Endometrium (tissue), 2 donors: ENCODE results near the gene TUBA4A.

Experiments used
- FAIRE-seq: peaks from 2 replicates; lab custom pipeline; 2012; peaks lifted over from hg19 to GRCh38; lab: Jason Lieb, UNC
- donor health status: control.
- donor health status: control.

The TUBA4A gene

GRCh38 chr2:219286436-219287115, 32.9 kb upstream of the TUBA4A start:
- no peak for FAIRE-seq

DNA sequence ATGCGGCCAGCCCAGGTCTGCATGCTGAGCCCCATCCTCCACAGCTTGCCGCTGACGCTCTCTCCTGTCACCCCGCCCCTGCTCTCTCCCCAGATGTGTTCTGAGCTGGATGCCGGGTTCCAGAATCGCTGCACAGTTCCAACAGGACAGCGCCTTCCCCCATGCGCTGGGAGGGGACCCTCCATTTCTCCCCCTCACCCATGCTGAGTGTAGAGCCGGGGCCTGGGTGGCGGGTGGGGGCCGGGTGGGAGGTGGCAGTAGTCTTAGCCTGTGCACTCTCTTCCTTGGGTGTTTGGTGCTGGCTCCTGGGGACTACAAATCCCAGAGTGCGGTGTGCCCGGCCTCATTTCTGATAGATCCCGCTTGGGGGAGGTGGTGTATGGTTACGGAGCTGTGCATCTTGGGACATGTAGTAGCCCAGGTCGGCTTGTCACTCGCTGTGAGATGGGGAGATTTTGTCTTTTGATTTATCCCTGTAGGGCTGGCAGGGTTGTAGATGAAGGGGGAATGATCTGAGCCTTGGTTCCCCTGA, 32.2 kb upstream of the TUBA4A start:
- FAIRE-seq = no peak

- FAIRE-seq = no peak
Observed at GRCh38 chr2:219285373-219285735, 31.6 kb upstream of the TUBA4A start.

GRCh38 chr2:219284501-219285372, 31.0 kb upstream of the TUBA4A start:
- no peak for FAIRE-seq

GRCh38 chr2:219282943-219283581, 29.3 kb upstream of the TUBA4A start:
- no peak for FAIRE-seq

DNA sequence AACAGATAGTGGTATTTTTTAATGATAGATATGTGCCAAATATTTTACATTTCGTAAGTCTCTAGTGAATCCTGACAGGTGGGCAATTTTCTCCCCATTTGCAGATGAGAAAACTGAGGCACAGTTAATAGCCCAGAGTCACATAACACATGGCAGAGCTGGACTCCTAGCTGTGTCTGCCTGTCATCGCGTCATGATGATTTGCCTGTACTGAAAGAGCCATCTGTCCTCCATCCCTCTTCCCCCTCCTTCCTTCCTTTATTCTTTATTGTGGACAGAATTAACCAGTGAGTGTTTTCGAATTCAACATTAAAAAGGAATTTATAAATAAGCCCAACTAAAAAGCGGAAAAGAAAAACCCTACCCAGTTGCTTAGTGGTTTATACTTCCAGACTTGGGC, 28.7 kb upstream of the TUBA4A start:
- FAIRE-seq = no peak

DNA sequence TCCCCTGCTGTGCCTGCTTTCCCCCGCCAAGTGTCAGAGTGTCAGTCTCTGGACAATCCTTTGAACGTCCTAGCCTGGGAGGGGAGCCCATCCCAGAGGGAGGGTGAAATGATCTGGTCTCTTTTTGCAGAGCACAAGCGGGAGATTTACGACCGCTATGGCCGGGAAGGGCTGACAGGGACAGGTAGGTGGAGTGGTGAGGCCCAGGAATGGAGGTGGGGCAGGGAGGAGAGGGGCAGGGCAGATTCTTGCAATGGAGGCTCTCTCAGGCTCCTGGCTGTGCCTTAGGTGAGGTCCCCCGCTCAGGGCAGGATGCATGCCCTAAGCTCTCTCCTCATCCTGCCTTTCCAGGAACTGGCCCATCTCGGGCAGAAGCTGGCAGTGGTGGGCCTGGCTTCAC, 27.9 kb upstream of the TUBA4A start:
- FAIRE-seq = no peak

- no peak for FAIRE-seq
Observed at GRCh38 chr2:219280651-219281050, 26.9 kb upstream of the TUBA4A start.

DNA sequence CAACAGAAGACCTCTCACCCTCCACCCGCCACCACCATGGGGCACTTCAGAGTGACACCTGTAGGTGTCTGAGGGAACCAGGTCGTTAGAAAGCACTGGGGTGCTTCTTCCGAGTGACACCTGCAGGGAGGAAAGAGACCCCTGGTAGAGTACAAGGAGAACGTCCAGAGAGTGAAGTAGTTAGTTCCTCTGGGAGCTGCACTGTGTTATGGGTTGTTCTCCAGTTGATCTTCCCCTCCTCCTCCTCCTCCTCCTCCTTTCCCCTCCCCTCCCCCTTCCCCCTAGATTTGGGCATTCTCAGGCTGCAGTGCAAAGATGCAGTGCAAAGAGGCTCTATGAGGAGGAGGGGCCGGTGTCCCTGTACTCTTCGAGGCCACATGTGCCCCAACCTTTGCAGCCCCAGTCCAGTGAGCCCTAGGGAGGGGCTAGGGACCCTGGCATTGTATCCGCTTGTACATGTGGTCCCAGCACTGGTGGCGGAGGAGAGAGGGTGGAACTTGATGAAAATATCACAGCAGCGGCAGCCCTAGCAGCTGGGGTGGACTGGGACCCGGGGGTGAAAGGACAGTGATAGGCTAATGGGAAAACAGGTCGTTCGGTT, 26.3 kb upstream of the TUBA4A start:
- no peak for FAIRE-seq

DNA sequence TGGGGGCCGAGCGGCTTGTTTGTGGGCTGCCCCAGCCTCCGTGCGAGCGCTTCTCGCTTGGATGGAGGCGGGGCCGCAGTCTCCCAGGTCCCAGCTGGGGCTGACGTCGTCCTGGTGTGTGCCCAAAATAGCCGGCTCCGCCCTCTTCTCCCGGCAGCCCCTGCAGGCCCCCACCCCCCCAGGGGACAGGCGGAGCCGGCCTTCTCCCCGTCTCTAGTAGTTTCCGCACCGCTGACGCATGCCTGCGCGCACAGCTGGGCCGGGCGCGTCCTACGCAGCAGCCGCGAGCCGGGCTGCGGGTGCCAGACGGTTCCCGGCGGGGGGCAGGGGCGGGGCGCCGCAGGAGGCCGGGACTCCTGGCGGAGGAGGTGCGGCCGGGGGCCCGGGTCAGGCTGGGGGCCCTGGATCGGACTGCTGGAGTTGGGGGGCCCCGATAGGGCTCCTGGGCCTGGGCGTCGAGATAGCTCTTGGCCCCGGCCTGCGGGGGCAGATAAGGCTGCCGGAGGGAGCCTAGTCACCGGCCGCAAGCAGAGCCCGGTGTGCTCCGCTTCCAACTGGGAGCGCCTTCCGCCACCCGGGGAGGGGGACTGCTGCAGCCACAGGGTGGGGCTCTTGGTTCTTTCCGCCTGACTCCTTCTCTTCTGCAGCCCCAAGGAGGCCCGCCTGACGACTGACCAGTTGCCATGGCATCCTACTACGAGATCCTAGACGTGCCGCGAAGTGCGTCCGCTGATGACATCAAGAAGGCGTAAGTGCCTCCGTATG, 25.6 kb upstream of the TUBA4A start, which contains the start of gene DNAJB2:
DNAJB2 (plus strand) TSS at position 216 of the 765 bp plus-strand sequence; CDS start at position 684, 468 bp downstream.
- FAIRE-seq = peak; percentile 35

DNA sequence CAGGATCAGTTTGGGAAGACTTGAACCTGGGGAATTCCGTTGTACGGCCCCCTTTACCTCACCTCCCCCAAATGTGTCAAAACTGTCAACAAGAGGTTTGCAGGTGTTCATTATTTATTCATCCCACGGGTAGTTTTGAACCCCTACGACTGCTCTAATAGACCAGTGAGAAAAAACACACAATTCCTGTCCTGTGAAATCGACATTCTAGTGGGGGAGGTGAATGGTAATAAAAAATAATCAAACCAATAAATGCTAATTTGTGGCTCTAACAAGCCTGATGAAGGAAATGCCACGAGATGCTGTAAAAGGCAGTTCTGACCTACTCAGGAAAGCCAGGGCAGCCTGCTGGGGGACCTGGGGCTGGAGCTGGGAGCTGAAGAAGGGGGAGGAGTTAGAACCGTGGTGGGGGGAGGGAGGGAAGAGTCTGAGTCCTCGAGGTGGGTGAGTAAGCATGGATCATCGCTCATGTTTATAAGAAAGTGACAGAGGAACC, 25.0 kb upstream of the TUBA4A start:
- FAIRE-seq = no peak

DNA sequence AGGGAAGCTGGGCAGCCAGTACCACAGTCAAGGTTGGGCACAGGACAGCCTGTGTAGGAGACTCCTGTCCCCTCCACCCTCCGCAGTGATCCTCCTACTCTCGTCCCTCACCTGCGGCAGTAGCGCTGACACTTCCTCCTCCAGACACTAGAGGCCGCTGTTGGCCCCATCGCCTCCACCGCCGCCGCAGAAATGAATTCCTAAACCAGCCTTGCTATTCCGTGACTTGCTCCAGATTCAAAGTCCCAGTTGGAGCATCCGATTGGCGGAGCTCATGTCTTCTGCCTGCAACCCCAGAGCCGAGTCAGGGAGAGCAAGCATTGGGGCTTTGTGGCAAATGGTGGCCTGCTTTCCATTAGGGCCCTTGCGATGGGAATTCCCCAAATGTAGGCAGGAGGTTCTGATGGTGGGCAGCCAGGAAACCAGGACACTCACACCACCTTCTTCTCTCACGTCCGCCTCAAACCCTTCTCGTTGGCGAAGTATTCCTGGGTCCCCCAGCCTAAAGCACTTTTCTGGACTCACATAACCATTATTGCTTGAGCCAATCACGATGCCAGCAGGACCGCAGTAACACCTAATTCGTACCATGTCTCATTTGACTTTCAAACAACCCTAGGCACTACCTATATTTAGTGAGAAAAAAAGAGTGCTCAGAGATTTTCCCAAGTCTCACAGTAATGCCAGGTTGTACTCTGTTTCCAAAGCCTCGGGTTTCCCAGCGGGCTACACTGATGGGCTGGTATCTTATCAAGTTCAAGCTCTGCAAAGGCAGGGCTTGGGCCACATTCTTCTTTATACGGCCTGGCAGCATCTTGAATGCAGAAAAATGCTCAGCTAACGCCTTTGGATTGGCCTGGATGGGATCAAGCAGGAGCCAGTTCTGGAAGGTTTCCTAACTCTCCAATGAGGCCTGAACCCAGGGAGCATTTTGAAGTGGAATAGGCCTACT, 24.3 kb upstream of the TUBA4A start:
- peak; percentile 76 for FAIRE-seq

- FAIRE-seq = no peak
Observed at GRCh38 chr2:219274361-219274921, 20.7 kb upstream of the TUBA4A start.

DNA sequence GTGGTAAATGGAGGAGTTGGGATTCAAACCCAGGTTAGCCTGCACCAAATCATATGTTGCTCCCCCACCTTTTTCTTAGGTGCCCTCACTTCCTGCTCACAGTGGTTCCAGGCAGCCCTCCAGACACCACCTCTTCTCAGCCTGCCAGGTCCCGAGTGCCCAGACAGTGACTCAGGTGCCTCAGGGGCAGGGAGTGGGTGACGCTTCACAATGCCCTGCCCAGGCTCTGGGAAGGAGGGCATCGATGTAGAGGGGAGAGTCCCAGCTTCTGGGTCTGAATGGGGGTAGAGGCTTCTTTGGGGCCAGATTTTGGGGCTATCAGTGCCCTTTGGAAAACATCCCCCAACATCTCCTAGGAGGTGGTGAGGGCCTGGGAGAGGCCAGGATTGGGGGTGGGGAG, 20.2 kb upstream of the TUBA4A start:
- FAIRE-seq = no peak

DNA sequence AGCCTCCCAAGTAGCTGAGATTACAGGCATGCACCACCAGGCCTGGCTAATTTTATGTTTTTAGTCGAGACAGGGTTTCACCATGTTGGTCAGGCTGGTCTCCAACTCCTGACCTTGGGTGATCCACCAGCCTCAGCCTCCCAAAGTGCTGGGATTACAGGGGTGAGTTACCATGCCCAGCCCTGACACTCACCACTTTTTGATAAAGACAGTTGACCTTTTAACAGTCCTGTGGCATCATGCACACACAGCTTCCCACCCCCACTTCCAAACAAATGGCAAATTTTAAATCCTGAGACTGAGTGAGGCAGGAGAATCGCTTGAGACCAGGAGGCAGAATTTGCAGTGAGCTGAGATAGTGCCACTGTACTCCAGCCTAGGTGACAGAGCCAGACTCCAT, 19.3 kb upstream of the TUBA4A start:
- FAIRE-seq = no peak

- no peak for FAIRE-seq
Observed at GRCh38 chr2:219272356-219272755, 18.6 kb upstream of the TUBA4A start.

- no peak for FAIRE-seq
Observed at GRCh38 chr2:219271021-219271420, 17.3 kb upstream of the TUBA4A start.

- FAIRE-seq = no peak
Observed at GRCh38 chr2:219270055-219270372, 16.3 kb upstream of the TUBA4A start.

DNA sequence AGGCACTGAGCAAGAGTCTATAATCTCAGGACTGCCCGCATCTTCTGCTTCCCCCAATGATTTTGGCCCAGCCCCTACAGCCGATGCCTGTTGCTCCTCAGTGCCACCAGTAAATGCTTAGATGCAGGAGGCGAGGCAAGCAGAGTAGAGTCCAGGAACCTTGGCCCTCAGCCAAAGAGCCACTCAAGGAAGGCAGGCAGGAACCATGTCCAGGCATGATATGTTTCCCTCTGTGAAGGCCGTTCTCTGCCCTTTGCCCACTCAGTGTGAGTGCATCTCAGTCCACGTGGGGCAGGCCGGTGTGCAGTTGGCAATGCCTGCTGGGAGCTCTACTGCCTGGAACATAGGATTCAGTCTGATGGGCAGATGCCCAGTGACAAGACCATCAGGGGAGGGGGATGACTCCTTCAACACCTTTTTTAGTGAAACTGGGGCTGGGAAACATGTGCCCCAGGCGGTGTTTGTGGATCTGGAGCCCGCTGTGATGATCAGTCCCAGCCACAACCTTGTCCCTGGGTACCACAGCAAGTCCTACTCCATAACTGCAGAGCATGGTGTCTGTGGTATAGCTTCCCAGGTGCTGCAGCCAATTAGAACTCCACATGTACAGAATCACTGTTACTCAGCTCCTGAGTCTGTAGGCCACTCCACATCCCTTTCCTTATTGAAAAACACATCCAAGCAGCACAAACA, 15.8 kb upstream of the TUBA4A start:
- FAIRE-seq = no peak
